Measurements from ENCODE around the gene SUPT20HL1.

SUPT20HL1 gene

DNA sequence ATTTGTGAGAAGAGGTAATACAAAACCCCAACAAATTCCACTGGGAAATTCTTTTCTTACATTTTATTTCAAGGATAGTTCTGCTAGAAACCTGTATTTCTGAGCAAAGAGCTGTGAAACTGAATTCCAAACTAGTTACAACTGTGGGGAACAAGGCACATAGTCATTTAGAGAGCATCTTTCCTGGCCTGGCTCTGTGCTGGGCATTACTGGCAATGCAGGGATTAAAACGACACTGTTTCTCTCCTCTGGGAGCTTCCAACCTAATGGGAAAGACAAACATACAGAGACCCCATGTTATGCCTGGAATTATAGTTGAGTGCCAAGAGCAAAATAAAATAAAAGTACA is 36.5 kb downstream of the SUPT20HL1 start:
- DNase-seq (ENCODE audit: low spot score), result no peak

GRCh38 chrX:24398766-24399165 is 38.3 kb downstream of the SUPT20HL1 start:
- no peak for DNase-seq (ENCODE audit: low spot score)

- DNase-seq (ENCODE audit: low spot score), result no peak
Measured at GRCh38 chrX:24399550-24399949, 39.1 kb downstream of the SUPT20HL1 start.

- no peak for DNase-seq (ENCODE audit: low spot score)
Measured at GRCh38 chrX:24405959-24406358, 45.5 kb downstream of the SUPT20HL1 start.
